HG03159 (cell line): ENCODE results near the gene SYPL1.
"Not testable (repeated sequence)": the region's sequence is repeated elsewhere in the genome, so short reads cannot be mapped to it uniquely, and the experiment has no call there.

ENCODE experiments used
- ATAC-seq: cut with Tn5 transposase; IDR thresholded peaks from one replicate; pipeline ENCODE4 v1.9.1; 2021; ENCODE audit warnings: mild to moderate bottlenecking, moderate library complexity; ENCODE audit not compliant: unreplicated experiment

Gene SYPL1

GRCh38 chr7:106112118-106112971 is at the start of gene SYPL1:
Gene SYPL1 (minus strand): TSS chr7:106112312. CDS start chr7:106112208, 104 bp downstream.
- ATAC-seq = peak; percentile 76

- no peak for ATAC-seq
These were observed 42.9 kb upstream of the SYPL1 start for GRCh38 chr7:106155027-106155426.

GRCh38 chr7:106153891-106154449 is 41.9 kb upstream of the SYPL1 start:
- ATAC-seq = peak; percentile 72

GRCh38 chr7:106152313-106152665 is 40.2 kb upstream of the SYPL1 start:
- ATAC-seq = no peak

- no peak for ATAC-seq
These were observed 39.6 kb upstream of the SYPL1 start for GRCh38 chr7:106151459-106152312.

- no peak for ATAC-seq
These were observed 31.7 kb upstream of the SYPL1 start for GRCh38 chr7:106143711-106144337.

GRCh38 chr7:106142136-106142535 is 30.0 kb upstream of the SYPL1 start:
- ATAC-seq = no peak

- ATAC-seq = no peak
These were observed 28.5 kb upstream of the SYPL1 start for GRCh38 chr7:106140406-106141173.

GRCh38 chr7:106139265-106140251 is 27.4 kb upstream of the SYPL1 start:
- no peak for ATAC-seq

- no peak for ATAC-seq
These were observed 26.7 kb upstream of the SYPL1 start for GRCh38 chr7:106138776-106139175.

- not testable (repeated sequence) for ATAC-seq
These were observed 26.1 kb upstream of the SYPL1 start for GRCh38 chr7:106138181-106138580.

GRCh38 chr7:106134241-106134640 is 22.1 kb upstream of the SYPL1 start:
- ATAC-seq = no peak

GRCh38 chr7:106129291-106129690 is 17.2 kb upstream of the SYPL1 start:
- ATAC-seq = no peak

- ATAC-seq = no peak
These were observed 16.7 kb upstream of the SYPL1 start for GRCh38 chr7:106128836-106129235.

GRCh38 chr7:106127984-106128780 is 16.1 kb upstream of the SYPL1 start:
- no peak for ATAC-seq

- no peak for ATAC-seq
These were observed 14.2 kb upstream of the SYPL1 start for GRCh38 chr7:106126170-106126938.

- no peak for ATAC-seq
These were observed 13.3 kb upstream of the SYPL1 start for GRCh38 chr7:106125417-106125816.

- no peak for ATAC-seq
These were observed 12.1 kb upstream of the SYPL1 start for GRCh38 chr7:106124186-106124585.
